ENCODE measurements around the gene IQCK.
"Not testable (repeated sequence)": the region's sequence is repeated elsewhere in the genome, so short reads cannot be mapped to it uniquely, and the experiment has no call there.

The IQCK gene

GRCh38 chr16:19760356-19761060, 42.4 kb downstream of the IQCK start:
- DNase-seq = no peak

- no peak for DNase-seq
Observed at GRCh38 chr16:19765860-19766553, 47.9 kb downstream of the IQCK start.

GRCh38 chr16:19766554-19766884, 48.4 kb downstream of the IQCK start:
- DNase-seq = no peak

- DNase-seq = no peak
Observed at GRCh38 chr16:19766988-19767387, 48.9 kb downstream of the IQCK start.

- no peak for DNase-seq
Observed at GRCh38 chr16:19767497-19767896, 49.4 kb downstream of the IQCK start.

GRCh38 chr16:19769239-19769638, 51.2 kb downstream of the IQCK start:
- DNase-seq = no peak

GRCh38 chr16:19771040-19771439, 53.0 kb downstream of the IQCK start:
- no peak for DNase-seq

GRCh38 chr16:19771796-19772195, 53.7 kb downstream of the IQCK start:
- no peak for DNase-seq

- DNase-seq = no peak
Observed at GRCh38 chr16:19774024-19774423, 56.0 kb downstream of the IQCK start.

GRCh38 chr16:19776147-19776546, 58.1 kb downstream of the IQCK start:
- no peak for DNase-seq

- no peak for DNase-seq
Observed at GRCh38 chr16:19776565-19776964, 58.5 kb downstream of the IQCK start.

GRCh38 chr16:19780321-19780720, 62.2 kb downstream of the IQCK start:
- no peak for DNase-seq

GRCh38 chr16:19781226-19781625, 63.2 kb downstream of the IQCK start:
- no peak for DNase-seq

GRCh38 chr16:19783363-19784182, 65.5 kb downstream of the IQCK start:
- no peak for DNase-seq

GRCh38 chr16:19784183-19784736, 66.2 kb downstream of the IQCK start:
- no peak for DNase-seq

- DNase-seq = no peak
Observed at GRCh38 chr16:19785081-19785480, 67.0 kb downstream of the IQCK start.

GRCh38 chr16:19785512-19786130, 67.5 kb downstream of the IQCK start:
- DNase-seq = no peak

- not testable (repeated sequence) for DNase-seq
Observed at GRCh38 chr16:19801369-19801768, 83.3 kb downstream of the IQCK start.

- not testable (repeated sequence) for DNase-seq
Observed at GRCh38 chr16:19801824-19802223, 83.8 kb downstream of the IQCK start.

GRCh38 chr16:19802612-19803011, 84.5 kb downstream of the IQCK start:
- DNase-seq = no peak

- DNase-seq = no peak
Observed at GRCh38 chr16:19804538-19805323, 86.7 kb downstream of the IQCK start.

- DNase-seq = no peak
Observed at GRCh38 chr16:19805459-19806162, 87.5 kb downstream of the IQCK start.
